GM23338 (cell line): Measurements from ENCODE around the gene M6PR.
"Not testable (repeated sequence)": the region's sequence is repeated elsewhere in the genome, so short reads cannot be mapped to it uniquely, and the experiment has no call there.

Source experiments
- CREB1 ChIP-seq: fragments of 250-450 bp; sonication (Bioruptor Pico); IDR thresholded peaks from 2 replicates; pipeline ENCODE4 v1.5.0; 2020; ENCODE audit warnings: low read depth, mild to moderate bottlenecking, moderate library complexity
- CTCF ChIP-seq, 2 experiments: fragments of 200-600 bp in 1 of 2; sonication (generic) in 1 of 2; conservative IDR thresholded peaks; 2 replicates each; pipeline versions ENCODE4 v1.5.1 to v1.6.1; 2016 to 2017; ENCODE audit warnings: antibody characterized with exemption in 2 of 2, low read depth in 2 of 2, mild to moderate bottlenecking in 2 of 2, moderate library complexity in 1 of 2
- EZH2 ChIP-seq: fragments of 200-600 bp; sonication (generic); IDR thresholded peaks from one replicate; pipeline ENCODE4 v1.8.0; 2017; ENCODE audit warnings: antibody characterized with exemption, mild to moderate bottlenecking, low read depth; ENCODE audit not compliant: unreplicated experiment
- EZH2phosphoT487 ChIP-seq: fragments of 200-600 bp; sonication (generic); IDR thresholded peaks from one replicate; pipeline ENCODE4 v1.8.1; 2018; ENCODE audit warnings: antibody characterized with exemption; ENCODE audit not compliant: unreplicated experiment
- JUNB ChIP-seq: IDR thresholded peaks from one replicate; pipeline ENCODE4 v1.6.1; 2016; ENCODE audit warnings: antibody characterized with exemption; ENCODE audit not compliant: unreplicated experiment
- POLR2AphosphoS5 ChIP-seq: IDR thresholded peaks from 2 replicates; pipeline ENCODE4 v1.6.1; 2016; ENCODE audit warnings: antibody characterized with exemption, low read depth
- REST ChIP-seq: IDR thresholded peaks from one replicate; pipeline ENCODE4 v1.6.1; 2018; ENCODE audit warnings: antibody characterized with exemption; ENCODE audit not compliant: unreplicated experiment
- ZNF114 ChIP-seq: fragments of 250-450 bp; sonication (Bioruptor Pico); IDR thresholded peaks from 2 replicates; pipeline ENCODE4 v1.5.0; 2020; ENCODE audit warnings: mild to moderate bottlenecking, moderate library complexity
- ZNF331 ChIP-seq: fragments of 250-450 bp; sonication (Bioruptor Pico); IDR thresholded peaks from 2 replicates; pipeline ENCODE4 v1.5.0; 2020; ENCODE audit warnings: low read depth, mild to moderate bottlenecking, moderate library complexity
- TF ChIP-seq, protein P1 (sequence below): IDR thresholded peaks from 2 replicates; pipeline ENCODE4 v1.6.1; 2016; ENCODE audit warnings: antibody characterized with exemption

DNA sequence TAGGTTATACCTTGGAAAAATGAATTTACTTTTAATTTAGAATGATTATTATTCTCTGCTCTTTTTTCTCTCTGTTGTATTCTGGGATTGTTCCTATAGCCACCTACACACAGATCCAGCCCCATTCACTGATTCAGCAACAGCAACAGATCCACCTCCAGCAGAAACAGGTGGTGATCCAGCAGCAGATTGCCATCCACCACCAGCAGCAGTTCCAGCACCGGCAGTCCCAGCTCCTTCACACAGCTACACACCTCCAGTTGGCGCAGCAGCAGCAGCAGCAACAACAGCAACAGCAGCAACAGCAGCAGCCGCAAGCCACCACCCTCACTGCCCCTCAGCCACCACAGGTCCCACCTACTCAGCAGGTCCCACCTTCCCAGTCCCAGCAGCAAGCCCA is 17.0 kb downstream of the M6PR start:
- TF ChIP-seq CTCF (conservative IDR thresholded peaks at IDR 0.05; ENCODE audit: low read depth in 2 of 2); REST; POLR2AphosphoS5; EZH2; ZNF331 (CRISPR knock-in tag); JUNB; EZH2phosphoT487; CREB1; ZNF114 (CRISPR knock-in tag): not testable (repeated sequence)
- TF ChIP-seq, protein P1, sequence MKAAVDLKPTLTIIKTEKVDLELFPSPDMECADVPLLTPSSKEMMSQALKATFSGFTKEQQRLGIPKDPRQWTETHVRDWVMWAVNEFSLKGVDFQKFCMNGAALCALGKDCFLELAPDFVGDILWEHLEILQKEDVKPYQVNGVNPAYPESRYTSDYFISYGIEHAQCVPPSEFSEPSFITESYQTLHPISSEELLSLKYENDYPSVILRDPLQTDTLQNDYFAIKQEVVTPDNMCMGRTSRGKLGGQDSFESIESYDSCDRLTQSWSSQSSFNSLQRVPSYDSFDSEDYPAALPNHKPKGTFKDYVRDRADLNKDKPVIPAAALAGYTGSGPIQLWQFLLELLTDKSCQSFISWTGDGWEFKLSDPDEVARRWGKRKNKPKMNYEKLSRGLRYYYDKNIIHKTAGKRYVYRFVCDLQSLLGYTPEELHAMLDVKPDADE, result not testable (repeated sequence)
